Stimulated activated CD4-positive, alpha-beta T cell treated with anti-CD3 and anti-CD28 coated beads, TNF-alpha, amount 100 ng/mL, for 4 hours (primary cell): Measurements from ENCODE around the gene AHSA1.

Source experiments
- DNase-seq, 3 experiments: peaks; one replicate each; pipeline ENCODE4 v3.0.0-alpha.2; 2020; ENCODE audit warnings: low read depth in 3 of 3

AHSA1 gene

DNA sequence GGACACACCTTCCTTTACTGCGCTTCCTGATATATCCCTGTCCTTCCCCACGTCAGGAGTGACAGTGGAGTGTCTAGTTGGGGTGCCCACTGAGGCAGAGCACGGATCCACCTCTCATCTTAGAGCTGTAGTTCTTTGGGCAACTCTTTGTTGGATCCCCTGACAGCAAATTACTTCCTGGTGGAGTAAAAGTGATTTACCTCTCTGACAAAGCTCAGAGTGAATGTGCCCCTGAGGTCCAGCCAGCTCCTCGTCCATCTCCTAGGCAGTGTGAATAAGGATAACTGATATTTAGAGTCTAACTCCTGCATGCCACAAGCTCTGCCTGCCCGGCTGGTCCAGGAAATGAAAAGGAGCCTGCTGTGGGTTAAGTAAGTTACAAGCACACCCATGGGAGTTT lies 16.0 kb downstream of the AHSA1 start:
- no peak for DNase-seq

DNA sequence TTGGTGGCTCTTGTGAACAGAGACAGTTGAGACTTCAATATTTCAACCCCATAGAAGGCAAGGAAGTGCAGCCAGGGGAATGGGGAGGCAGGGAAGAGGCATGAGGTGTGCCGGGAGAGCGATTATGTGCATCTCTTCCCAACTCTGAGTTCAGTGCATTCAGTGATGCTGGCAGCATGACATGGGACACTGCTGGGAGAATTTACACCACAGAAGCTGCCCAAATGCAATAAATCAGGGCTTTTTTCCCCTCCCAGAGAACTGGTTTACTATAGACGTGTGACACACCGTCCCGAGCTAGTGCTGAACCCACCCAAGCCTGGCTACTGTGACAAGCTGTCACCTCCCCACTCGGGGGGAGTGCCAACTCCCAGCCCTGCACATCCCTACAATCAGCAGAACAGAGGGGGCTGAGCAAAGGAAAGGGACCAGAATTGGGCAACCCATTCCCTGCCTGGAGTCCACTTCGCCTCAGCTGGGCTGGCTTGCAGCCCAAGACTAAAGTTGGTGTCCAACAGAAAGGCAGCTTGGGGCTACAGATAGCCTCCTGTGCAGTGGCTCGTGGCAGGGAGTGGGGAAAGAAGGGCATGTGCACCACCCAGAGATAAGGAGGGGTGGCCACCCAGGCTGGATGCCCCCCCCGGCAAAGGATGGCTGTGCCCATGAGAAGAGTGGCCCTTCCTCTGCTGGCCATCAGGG lies 16.7 kb downstream of the AHSA1 start:
- DNase-seq, result no peak

DNA sequence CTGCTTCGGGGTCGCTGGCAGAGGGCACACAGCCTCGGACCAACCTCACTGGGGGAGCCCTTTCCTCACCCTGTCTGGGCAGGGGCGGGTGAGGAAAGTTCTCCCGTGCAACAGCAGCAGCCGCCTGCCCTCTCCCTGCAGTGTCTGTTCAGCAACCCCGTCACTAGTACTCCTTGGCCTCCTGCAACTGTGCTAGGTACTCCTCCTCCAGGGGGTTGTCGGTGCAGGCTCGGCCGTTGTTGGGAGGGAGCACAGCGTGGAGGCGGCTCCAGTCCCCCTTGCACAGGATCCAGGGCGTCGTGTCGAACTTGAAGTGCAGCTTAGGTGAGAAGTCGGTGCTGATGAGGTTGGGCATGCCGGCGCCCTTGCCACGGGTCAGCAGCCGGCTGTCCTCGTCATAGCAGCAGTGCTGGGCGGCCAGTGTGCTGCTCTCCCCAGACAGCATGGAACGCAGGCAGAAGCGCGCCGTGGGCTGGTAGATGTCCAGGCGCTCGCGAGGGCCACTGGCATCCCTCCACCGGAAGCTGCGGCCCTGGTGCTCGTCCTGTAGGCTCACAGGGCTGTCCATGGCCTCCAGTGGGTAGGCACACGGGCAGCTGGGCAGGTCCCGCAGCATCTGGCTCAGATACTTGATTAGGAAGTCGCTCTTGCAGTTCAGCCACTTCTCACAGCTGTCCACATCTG lies 17.7 kb downstream of the AHSA1 start:
- no peak for DNase-seq

DNA sequence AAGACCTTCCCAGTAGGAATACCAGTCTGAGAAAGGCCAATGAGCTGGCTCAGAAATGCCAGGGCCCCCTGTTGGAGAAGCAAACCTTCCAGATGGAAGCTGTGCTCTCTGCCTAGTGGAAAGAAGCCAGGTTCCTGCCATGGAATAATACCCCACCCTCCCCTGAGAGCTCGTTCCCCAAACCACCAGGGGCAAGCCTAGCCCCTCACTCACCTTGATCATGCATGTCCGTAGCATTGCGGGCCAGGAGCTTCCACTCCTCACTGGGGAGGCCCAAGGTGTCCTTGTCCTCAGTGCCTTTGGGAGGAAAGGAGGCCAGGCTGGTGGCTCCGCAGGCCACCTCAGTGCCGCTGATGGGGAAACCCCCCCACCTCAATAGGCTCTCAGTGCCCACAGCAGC lies 20.1 kb downstream of the AHSA1 start:
- no peak for DNase-seq

DNA sequence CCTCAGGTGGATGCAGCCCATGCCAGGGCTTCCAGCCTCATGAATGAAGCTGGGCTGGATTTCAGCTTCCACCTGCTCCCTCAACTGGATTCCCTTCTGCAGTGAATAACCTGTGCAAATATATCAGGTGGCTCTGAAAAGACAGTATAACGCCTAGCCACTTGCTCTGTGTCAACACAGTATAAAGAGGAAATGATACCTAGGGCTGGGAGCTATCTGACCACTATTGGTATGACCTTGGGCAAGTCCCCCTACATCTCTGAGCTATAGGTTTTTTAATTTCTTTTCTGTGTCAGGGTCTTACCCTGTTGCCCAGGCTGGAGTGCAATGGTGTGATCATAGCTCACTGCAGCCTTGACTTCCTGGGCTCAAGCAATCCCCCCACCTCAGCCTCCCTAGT lies 20.9 kb downstream of the AHSA1 start:
- no peak for DNase-seq

DNA sequence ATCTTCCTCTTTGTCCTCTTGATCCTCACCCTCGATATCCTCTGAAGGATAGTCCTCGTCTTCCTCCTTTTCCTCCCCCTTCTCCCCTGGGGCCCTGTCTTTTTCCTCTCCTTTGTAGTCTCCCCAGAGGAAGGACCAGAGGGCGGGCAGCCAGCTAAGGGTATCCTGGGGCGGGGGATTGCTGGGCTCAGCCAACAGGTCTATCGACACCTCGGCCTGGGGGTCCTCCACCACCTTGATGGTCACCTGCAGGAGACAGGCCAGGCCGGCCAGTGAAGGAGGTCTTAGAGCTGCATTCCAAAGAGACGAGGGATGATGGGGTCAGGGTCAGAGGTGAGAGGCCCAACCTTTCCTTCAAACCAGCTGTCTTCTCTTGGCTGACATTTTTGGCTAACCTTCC lies 24.5 kb downstream of the AHSA1 start:
- DNase-seq, result no peak

DNA sequence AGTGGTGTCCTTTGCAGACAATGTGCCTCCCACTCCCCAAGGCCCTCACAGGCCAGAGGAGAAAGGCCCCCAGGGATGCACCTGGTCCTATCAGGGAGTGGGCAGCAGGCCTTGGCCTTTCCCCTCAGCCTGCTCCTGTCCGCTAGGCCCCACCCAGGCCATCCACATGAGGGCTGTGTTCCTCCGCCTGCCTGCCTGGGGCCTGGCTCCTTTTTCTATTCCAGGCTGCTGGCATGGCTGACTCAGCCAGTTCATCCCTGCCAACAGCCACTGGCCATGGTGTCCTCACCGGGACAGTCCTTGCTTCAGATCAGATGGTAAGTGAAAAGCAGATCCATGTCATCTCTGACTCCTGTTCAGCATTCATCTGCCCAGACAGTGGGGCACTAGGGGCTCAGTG lies 27.4 kb downstream of the AHSA1 start:
- DNase-seq, result no peak

DNA sequence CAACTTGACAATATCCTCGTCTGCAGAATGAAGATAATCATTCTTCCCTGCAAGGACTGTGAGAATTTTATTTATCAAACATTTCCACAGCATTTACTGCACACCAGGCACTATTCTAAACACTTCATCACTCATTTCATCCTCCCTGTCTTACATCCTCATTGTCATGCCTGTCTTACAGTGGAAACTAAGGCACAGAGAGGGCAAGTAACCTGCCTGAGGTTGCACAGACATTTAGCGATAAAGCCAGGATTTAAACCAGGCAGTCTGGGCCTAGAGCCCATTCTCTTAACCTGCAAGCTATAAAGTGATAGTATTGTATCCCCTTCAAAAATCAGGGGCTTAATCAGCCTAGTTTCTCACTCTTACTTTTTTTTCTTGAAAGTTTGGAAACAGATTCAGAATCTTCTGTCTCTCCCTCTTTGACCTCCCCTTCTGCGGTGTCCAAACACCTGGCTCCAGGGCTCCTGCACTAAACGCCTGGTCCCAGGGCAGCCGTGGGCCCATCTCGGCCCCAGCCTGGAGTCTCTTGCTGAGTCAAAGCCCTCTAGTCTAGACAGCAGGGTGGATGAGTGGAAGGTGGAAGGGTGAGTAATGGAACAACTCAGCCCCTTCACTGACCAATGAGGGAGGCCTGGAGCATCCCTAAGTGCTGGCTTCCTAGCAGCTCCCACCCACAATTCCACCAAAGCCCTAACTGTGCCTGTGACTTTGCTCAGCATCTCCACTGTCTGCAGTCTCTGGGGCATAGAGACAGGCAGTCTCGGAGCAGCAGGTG lies 28.2 kb downstream of the AHSA1 start:
- no peak for DNase-seq

DNA sequence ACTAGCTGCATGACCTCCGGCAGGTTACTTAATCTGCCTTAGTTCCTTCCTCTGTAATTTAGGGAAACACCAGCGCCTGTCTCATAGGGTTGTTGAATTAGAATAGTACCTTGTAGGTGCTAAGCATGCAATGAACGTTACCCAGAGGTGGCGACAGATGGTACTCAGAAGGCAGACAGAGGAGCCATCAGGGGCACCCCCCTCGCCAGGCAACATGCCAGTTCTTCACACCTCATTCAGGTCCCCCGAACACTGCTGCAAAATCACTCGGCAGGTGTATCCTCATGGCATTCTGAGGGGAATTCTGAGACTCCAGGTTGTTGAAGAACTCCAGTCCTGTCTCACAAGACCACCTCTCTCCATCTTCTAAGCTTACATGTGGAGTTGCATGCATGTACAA lies 30.7 kb downstream of the AHSA1 start:
- DNase-seq, result no peak

DNA sequence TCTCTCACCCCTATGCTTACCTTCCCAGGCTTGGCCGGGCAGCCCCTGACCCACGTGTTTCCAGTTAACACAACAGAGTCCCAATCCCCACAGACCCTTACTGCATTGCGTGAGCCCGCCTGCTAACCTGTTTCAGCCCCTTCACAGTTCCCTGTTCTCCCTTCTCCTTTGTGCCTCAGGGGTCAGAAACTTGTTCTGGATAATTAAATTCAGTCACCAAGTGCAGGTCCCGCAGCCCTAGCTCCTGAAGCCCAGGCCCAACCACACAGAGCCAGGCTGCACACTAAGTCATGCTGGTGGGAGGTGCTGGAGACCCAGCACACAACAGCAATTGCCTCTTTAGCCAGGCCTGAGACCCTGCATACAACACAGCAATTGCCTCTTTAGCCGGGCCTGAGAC lies 31.1 kb downstream of the AHSA1 start:
- no peak for DNase-seq

DNA sequence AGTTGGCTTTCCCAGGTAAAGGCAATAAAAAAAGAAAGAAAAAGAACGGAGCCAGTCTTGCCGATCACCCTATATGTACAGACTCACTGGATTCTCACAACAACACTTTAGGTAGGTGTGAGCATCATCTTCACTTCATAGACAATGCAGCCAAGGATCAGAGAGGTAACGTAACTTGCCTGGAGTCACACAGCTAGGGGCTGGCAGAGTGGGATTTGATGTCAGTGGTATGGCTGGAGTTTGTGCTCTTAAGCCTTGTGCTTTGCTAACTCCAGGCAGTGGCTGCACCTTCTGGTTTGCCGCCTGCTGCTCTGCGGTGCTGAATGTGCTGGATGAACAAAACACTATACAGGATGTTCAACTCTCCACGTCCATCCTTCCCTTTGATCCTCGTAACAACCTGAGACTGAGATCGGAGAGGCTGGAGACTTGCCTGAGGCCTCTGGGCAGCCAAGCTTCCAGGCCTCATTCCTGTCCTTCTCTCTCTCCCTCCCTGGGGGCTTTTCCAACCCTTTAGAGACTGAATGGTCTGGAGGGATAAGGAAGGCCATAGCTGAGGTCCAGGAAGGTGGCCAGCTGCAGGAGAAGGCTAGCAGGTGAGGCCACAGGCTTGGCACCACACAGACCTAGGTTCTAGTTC lies 32.6 kb downstream of the AHSA1 start:
- DNase-seq, result no peak

DNA sequence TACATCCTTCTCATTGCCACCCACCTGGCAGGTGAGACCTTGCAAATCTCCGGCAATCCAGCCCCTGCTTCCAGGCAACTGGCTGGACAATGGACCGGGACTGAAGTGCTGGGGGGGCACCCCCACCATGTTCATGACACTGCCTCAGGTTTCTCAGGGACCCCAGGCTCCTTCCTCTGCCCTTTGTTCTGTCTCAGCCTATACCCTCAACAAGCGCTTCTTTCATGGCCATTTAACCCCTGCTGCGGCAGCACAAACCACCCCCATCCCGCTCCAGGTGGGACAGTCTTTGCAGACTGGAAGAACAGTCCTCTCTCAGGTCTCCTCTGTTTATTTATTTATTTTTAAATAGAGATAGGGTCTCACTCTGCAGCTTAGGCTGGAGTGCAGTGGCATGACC lies 33.2 kb downstream of the AHSA1 start:
- no peak for DNase-seq

DNA sequence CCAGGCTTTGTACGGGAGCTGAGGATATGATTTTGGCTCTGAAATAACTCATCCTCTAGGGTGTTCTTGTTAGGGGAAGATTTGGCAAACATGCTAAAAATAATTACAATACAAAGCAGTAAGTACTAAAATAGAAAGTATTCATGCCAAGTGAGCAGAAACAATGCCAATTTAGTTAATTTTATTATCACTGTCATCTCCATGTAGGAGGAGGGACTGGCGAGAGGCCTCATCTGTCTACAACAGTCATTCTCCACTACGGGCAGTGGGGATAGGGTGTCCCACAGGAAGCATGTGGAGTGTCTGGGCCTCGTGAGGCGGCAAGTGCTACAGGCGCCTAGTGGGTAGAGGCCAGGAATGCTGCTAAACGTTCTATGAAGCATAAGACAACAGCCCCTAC lies 37.4 kb downstream of the AHSA1 start:
- no peak for DNase-seq

DNA sequence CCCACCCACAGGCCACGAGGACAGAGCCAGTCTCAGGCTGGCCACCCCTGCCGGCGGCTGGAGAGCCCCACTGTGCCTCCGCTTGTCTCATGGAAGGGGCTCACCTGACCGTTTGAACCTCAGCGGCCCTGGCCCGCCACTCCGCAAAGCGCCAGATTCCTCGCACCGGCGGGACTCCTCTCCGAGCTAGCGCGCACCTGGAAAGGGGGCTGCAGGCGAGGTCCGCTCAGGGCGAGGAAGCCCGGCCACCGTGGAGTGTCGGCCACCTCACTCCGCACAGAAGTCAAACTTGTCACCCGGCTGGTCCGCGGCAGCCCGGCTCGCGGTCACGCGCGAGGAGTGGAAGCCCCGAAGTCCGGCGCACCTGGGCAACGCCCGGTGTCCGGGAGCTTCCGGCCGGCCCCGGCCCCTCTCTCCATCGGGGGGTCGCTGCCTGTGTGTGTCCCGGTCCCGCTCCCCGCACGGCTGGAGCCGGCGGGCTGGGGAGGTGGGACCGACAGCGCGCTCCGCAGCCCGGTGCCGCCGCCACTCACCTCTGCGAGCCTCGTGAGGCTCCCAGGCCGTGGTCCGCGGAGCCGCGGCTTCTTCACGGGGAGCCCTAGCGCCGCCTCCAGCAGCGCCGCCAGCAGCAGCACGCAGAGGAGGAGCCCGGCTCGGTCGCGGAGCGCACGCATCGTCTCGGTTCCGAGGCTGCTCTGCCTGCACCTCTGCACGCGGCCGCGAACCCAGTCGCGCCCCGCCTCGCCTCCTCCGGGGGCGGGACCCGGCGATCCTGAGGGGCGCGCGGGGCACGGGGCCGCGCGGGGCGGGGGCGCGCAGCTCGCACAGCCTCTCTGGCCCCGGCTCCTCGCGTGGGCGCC lies 40.5 kb downstream of the AHSA1 start, which contains the start of gene ISM2:
ISM2 (minus strand) TSS at position 697 of the 860 bp plus-strand sequence; CDS start at position 674, 23 bp downstream.
- DNase-seq, result peak in 2 of 3 experiments; percentile 6 to 16

DNA sequence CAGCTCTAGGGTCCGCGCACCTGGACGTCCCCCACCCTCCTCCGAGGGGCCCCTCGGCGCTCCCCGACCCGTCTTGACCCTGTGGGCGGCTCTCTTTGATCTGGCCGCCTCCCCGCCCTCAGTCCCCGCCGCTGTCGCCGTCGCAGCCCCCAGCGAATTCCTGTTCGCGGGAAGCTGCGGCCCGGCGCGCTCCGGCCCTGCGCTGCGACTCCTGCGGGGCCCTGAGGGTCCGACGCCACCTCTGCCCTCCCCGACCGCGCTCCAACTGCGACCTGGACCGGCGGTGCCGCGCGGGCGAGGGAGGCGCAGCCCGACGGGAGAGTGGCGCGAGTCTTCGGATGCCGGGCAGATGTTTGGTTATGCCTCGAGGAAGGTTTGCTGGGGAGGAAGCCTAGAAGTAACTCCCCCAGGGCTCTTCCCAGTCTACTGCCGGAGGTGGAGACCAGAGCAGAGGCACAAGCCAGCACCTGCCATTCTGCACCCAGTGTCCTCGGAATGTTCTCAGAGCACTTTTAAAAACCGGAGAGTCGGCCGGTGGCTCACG lies 41.2 kb downstream of the AHSA1 start:
- DNase-seq, result no peak

DNA sequence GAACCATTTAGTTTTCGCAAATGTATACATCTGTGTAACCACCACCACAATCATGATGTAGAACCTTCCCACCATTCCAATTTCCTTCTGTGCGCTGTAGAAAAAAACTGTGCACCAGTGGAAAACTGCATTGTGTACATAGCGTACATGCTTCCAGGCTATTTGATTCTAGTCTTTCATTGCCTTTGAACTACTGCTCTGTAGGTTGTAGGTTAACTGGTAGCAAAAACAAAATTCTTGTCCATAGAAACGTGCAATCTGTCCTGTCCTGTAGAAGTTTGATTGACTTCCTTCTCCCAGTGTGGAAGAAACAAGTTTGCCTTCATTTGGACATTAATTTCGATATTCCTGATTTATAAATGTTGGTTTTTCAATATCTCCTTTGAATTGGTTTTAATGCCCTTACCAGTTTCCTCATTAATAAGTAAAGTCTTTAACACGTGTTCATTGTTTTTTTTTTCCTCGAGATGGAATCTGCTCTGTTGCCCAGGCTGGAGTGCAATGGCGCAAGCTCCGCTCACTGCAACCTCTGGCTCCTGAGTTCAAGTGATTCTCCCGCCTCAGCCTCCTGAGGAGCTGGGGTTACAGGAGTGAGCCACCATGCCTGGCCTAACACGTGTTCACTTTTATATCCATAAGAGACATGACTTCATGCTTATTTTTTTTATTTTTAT lies 44.4 kb downstream of the AHSA1 start:
- DNase-seq, result no peak

DNA sequence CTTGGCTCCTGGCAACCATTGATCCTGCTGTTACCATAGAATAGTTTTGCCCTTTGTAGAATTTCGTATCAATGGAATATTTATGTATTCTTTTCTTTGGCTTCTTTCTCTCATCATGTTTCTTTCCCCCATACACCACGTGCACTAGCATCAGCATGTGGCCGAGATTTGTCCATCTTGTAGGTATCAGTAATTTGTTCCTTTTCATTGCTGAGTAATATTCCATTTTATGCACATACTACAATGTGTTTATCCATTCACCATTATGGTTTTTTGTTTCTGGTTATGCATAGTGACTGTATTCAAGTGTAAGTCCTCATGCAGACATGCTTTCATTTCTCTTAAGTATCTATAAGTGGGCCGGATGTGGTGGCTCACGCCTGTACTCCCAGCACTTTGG lies 45.2 kb downstream of the AHSA1 start:
- DNase-seq, result no peak

DNA sequence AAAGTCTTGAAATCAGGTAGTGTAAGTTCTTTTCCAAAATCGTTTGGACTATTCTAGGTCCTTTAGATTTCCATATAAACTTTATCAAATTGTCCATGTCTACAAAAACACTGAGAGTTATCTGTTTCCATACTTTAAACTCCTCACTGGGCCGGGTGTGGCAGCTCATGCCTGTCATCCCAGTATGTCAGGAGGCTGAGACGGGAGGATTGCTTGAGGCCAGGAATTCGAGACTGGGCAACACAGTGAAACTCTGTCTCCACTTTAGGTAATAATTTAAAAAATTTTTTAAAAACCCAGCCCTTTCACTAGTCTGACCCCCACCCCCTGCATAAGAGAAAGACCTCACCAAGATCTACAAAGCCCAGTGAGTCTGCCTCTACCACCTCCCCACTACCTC lies 47.1 kb downstream of the AHSA1 start:
- no peak for DNase-seq

DNA sequence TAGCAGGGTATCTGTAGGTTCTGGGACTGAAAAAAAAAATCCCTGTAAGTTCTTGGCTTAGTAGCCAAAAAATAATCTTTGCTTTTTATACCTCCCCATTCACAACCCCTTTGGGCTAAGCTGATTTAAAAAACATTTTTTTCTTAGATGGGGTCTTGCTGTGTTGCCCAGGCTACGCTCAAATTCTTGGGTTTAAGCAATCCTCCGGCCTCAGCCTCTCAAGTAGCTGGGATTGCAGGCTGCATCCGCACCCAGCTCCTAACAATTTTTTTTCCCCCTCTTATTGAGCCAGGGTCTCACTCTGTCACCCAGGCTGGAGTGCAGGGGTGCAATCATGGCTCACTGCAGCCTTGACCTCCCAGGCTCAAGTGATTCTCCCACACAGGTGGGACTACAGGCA lies 49.9 kb downstream of the AHSA1 start:
- no peak for DNase-seq

DNA sequence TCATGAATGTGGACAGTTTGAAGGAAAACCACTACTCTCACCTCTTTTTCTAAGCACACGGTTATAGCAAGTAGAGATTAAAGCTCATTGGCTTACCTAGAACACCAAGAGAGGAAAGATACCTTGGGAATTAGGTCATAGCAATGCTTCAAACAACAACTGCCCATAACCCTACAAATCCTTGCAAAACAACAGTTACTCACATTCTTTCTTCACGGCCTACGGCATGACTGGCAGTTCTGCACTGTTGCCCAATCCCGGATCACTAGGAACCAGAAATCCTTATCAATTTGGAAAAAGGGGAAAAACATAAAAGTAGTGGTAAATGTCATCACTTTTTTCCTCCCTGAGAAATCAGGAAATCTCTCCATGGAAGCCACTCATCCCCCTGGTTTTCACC lies 50.4 kb downstream of the AHSA1 start:
- DNase-seq, result no peak

DNA sequence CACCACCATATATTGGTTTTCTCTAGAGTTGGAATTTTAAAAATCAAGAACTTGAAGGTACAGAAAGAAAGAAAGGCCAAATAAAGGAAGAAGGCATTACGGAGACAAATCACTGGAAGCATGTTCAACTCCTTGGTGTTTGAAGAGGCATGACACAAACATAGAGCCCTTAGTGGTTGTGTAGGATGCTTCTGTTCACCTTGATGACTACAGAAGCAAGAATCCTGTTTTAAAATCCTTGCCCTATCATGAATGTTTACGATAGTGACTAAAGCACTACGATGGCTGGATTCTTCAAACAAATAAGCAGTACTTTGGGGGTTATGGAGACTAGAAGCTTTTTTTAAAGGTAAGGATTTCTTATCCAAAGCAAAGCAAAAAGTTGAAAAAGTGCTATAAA lies 51.0 kb downstream of the AHSA1 start:
- DNase-seq, result no peak
